Esophagus muscularis mucosa (tissue), 4 donors: ENCODE measurements around the gene OGFR. TPM values are rescaled to one million over a fixed set of nuclear protein-coding genes. Genes with fewer than 3 reads are reported as not detected.
A peak's percentile ranks its signal among the peaks of the same experiment; 100 is the strongest.

Experiments
- DNase-seq: peaks from one replicate; pipeline ENCODE4 v3.0.0-alpha.2; 2017; ENCODE audit errors: extremely low spot score
- H3K27ac ChIP-seq, 4 donors: fragments of 200-600 bp; sonication (generic); replicated peaks in 1 of 4; 1 replicate in 3 of 4; 2 replicates in 1 of 4; pipeline ENCODE4 v1.5.1; 2016 to 2019; ENCODE audit warnings: mild to moderate bottlenecking in 1 of 4
- H3K27me3 ChIP-seq, 4 donors: fragments of 200-600 bp; sonication (generic); one replicate each; pipeline versions ENCODE4 v1.5.1 to v1.6.0; 2016 to 2019
- H3K36me3 ChIP-seq, 4 donors: fragments of 200-600 bp; sonication (generic); one replicate each; pipeline ENCODE4 v1.5.1; 2016 to 2019
- H3K4me1 ChIP-seq, 4 donors: fragments of 200-600 bp; sonication (generic); one replicate each; pipeline ENCODE4 v1.5.1; 2016 to 2019
- H3K4me3 ChIP-seq, 4 donors: fragments of 200-600 bp; sonication (generic); 1 replicate in 2 of 4; 2 replicates in 2 of 4; pipeline ENCODE4 v1.5.1; 2016 to 2019; ENCODE audit warnings: mild to moderate bottlenecking in 4 of 4, moderate library complexity in 1 of 4
- H3K9me3 ChIP-seq, 4 donors: fragments of 200-600 bp; sonication (generic); 1 replicate in 3 of 4; 2 replicates in 1 of 4; pipeline ENCODE4 v1.5.1; 2016 to 2019
- EP300 ChIP-seq: sonication (generic); formaldehyde crosslinking; IDR thresholded peaks from one replicate; pipeline ENCODE4 v1.6.1; 2017; ENCODE audit warnings: antibody characterized with exemption
- POLR2A ChIP-seq: fragments of 450-650 bp; IDR thresholded peaks from one replicate; pipeline ENCODE4 v1.6.1; 2017; ENCODE audit warnings: antibody characterized with exemption, moderate library complexity, mild to moderate bottlenecking, low read depth
- POLR2AphosphoS5 ChIP-seq, 2 donors: sonication (generic); formaldehyde crosslinking; IDR thresholded peaks; one replicate each; pipeline ENCODE4 v1.6.1; 2017; ENCODE audit warnings: antibody characterized with exemption in 2 of 2
- WGBS: methylation state at CpG from one replicate; pipeline ENCODE4 v1.1.5; 2018; 5-methylcytosine and 5-hydroxymethylcytosine counted together
- intact Hi-C: fragments of 100-400 bp; cut with DNase I; formaldehyde crosslinking; loops from one replicate; pipeline ENCODE4 v1.15.1; 2023
- total RNA-seq, 4 donors: library from RNA; depleted of rRNA; stranded (reverse); fragments of >200 nt; gene quantifications; one replicate each; pipeline versions ENCODE4 v1.1.0 to v1.2.1, GENCODE V29; 2016
- TF ChIP-seq, protein P1 (sequence below), 3 experiments: fragments of 200-600 bp in 2 of 3; fragments of 450-650 bp in 1 of 3; sonication (generic) in 2 of 3; IDR thresholded peaks; one replicate each; pipeline ENCODE4 v1.5.1; 2017 to 2019; ENCODE audit warnings: antibody characterized with exemption in 3 of 3, mild to moderate bottlenecking in 2 of 3, moderate library complexity in 1 of 3

The OGFR gene
- total RNA-seq, 4 donors from 2014 or later: 46.1 to 84.5 (median 62.7) TPM

DNA sequence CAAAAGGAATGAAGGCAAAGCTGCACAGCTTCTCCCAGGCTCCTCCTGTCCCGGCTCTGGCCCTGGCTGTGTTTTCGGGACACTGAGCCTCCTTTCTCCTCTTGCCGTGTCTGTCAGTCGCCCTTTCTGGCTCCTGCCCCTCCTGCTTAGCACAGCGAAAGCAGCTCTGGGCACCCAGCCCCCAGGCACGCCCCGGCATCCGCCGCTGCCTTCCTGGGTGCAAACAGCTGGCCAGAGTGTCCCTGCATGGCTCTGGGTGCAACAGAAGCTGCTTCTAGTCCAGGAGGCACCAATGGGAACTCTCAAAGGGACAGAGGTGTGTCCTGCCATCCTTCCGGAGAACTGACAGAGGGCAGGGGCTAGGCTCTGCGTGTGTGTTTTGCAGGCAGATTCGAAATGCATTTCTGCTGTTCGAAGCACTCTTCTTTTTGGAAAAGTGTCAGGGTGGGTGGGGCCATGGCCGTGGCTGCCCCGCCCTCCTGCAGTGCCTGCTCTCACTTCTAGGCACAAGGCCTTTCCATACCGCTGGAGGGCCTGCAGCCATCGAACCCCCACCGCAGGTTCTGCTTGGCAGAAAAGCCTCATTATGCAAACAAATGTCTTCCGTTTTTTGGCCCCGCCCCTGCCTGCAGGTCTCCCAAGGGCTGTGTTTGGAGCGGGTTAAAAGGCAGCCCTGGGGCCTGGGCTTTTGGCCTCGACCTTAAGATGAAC is 27.7 kb downstream of the OGFR start:
- no peak for DNase-seq
- H3K27ac ChIP-seq: peak overlapping the region in 3 of 4 donors; percentile 23 to 70 (median 58)
- peak overlapping the region in 2 of 4 donors; percentile 8 to 22 for H3K4me3 ChIP-seq
- TF ChIP-seq POLR2AphosphoS5 (IDR thresholded peaks at IDR 0.05): no peak
- TF ChIP-seq, protein P1, sequence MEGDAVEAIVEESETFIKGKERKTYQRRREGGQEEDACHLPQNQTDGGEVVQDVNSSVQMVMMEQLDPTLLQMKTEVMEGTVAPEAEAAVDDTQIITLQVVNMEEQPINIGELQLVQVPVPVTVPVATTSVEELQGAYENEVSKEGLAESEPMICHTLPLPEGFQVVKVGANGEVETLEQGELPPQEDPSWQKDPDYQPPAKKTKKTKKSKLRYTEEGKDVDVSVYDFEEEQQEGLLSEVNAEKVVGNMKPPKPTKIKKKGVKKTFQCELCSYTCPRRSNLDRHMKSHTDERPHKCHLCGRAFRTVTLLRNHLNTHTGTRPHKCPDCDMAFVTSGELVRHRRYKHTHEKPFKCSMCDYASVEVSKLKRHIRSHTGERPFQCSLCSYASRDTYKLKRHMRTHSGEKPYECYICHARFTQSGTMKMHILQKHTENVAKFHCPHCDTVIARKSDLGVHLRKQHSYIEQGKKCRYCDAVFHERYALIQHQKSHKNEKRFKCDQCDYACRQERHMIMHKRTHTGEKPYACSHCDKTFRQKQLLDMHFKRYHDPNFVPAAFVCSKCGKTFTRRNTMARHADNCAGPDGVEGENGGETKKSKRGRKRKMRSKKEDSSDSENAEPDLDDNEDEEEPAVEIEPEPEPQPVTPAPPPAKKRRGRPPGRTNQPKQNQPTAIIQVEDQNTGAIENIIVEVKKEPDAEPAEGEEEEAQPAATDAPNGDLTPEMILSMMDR (IDR thresholded peaks at IDR 0.05): no peak
- H3K36me3 ChIP-seq: peaks cover 0 to 4% (median 0%) of the 10 kb centered on the region in 4 donors
- 22% methylated on average over 22 of the region's 22 CpGs for WGBS
- no peaks in the 10 kb centered on the region for H3K9me3 ChIP-seq
- intact Hi-C loops: no loop called here
- H3K4me1 ChIP-seq: peaks cover 12 to 31% (median 20%) of the 10 kb centered on the region in 4 donors
- peaks cover 0 to 25% (median 2%) of the 10 kb centered on the region in 4 donors for H3K27me3 ChIP-seq

DNA sequence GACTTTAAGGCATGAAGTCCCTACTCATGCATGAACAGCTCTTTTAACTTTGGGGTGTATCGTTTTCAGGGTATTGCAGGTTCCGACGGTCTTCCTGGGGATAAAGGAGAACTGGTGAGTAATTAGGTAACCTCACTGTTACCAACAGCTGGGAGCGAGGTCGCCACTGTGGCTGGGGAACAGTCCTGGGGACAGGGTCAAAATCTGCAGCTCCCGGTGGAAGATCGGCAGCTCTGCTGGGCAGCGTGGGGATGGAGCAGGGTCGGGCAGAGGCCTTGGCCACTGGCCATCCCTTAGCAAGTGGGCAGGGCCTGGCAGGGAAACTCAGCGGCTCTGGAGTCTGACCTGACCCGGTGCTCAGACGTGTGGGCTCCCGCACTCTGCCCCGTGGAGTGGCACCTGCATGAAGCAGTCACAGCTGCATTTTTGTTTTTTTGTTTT is 28.3 kb downstream of the OGFR start:
- no peak for TF ChIP-seq POLR2A
- no peak for TF ChIP-seq POLR2AphosphoS5 (IDR thresholded peaks at IDR 0.05)
- no peak for TF ChIP-seq EP300
- TF ChIP-seq, protein P1 (IDR thresholded peaks at IDR 0.05): no peak
- H3K4me1 ChIP-seq: peaks cover 12 to 31% (median 20%) of the 10 kb centered on the region in 4 donors
- peak overlapping the region in 2 of 4 donors; percentile 8 to 22 for H3K4me3 ChIP-seq
- WGBS: 31% methylated on average over 8 of the region's 14 CpGs
- no peak for DNase-seq
- H3K27ac ChIP-seq: peak overlapping the region in 3 of 4 donors; percentile 23 to 70 (median 58)
- no peaks in the 10 kb centered on the region for H3K36me3 ChIP-seq
- intact Hi-C loops: no loop called here
- peaks cover 0 to 31% (median 2%) of the 10 kb centered on the region in 4 donors for H3K27me3 ChIP-seq
- H3K9me3 ChIP-seq: no peaks in the 10 kb centered on the region

DNA sequence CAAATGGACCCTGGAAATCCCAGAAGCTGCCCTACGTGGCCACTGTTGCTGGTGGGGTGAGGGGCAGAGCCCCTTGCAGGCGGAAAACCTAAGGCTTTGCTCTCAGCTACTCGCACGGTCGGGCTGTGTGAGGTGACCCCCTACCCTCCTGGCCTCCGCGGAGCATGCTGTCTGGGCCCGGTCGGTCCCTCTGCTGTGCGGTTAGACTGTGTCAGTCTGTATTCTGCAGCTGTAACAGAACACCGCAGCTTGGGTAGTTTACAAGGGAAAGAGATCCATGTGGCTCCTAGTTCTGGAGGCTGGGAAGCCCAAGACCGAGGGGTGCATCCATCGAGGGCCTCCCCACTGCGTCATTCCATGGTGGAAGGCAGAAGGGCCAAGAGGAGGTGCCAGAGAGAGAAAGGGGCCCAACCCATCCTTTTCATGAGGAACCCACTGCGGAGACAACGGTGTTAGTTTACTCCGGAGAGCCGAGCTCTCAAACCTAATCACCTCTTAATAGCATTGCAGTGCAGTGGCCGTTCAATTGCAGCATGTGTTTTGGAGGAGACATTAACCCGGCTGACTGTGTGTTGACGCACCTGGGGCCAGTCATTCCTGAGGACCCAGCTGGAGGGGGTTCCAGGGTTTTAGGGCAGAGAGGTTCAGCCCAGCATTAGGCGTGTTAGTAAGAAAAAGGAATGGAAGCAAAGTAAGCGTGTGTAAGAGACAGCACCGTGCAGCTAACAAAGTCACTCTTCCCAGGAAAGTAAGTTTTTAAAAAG is 30.5 kb downstream of the OGFR start:
- no peak overlapping the region for H3K27ac ChIP-seq
- peaks cover 0 to 33% (median 2%) of the 10 kb centered on the region in 4 donors for H3K27me3 ChIP-seq
- peaks cover 12 to 31% (median 20%) of the 10 kb centered on the region in 4 donors for H3K4me1 ChIP-seq
- no peaks in the 10 kb centered on the region for H3K36me3 ChIP-seq
- no peak overlapping the region for H3K4me3 ChIP-seq
- no peak for DNase-seq
- WGBS: 87% methylated on average over 14 of the region's 24 CpGs
- no peaks in the 10 kb centered on the region for H3K9me3 ChIP-seq
- TF ChIP-seq, protein P1 (IDR thresholded peaks at IDR 0.05): no peak
- TF ChIP-seq POLR2AphosphoS5 (IDR thresholded peaks at IDR 0.05): no peak
- no peak for TF ChIP-seq POLR2A
- no peak for TF ChIP-seq EP300
- intact Hi-C loops: no loop called here

DNA sequence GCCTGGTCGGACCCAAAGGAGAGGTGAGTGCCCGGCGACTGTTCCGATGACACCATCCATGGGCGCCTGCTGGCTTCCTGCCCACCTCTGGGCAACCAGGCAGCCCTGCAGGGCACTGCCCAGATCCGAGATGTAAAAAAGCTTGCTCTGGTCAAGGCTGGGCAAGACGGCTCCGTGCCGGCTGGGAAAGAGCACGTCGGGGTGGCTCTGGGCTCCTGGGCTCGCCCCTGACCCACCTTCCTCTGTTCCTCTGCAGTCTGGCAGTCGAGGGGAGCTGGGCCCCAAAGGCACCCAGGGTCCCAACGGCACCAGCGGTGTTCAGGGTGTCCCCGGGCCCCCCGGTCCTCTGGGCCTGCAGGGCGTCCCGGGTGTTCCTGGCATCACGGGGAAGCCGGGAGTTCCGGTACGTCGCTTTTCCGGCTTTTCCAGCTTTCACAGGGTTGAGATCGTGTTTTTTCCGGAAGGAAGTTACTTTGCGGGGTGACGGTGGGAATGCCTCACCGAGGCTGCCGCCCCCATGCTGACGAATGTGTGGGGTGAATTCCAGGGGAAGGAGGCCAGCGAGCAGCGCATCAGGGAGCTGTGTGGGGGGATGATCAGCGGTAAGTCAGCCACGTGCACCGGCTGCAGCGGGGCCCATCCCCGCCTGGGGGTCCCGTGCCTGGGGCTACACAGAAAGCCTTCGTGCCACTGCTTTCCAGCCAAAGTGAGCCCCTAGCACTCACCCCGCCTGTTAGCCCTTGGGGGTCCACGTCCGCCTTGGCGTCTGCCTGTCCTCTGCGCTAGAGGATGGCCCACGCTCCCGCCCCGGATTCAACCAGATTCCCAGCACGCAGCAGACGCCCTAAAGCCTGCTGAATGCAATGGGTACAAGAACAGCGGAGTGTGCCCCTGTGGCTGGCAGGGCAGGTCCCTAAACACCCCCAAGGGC is 31.6 kb downstream of the OGFR start:
- no peak for DNase-seq
- WGBS: 82% methylated on average over 31 of the region's 52 CpGs
- Histone ChIP-seq H3K4me3 (no peak overlapping the region), H3K4me1 (peaks cover 12 to 25% (median 19%) of the 10 kb centered on the region in 4 donors), H3K27me3 (peaks cover 0 to 33% (median 2%) of the 10 kb centered on the region in 4 donors), H3K9me3 (no peaks in the 10 kb centered on the region), H3K36me3 (peaks cover 0 to 8% (median 0%) of the 10 kb centered on the region in 4 donors), H3K27ac (no peak overlapping the region)
- intact Hi-C loops: no loop called here
- TF ChIP-seq POLR2AphosphoS5 (IDR thresholded peaks at IDR 0.05): no peak
- TF ChIP-seq, protein P1 (IDR thresholded peaks at IDR 0.05): no peak
- TF ChIP-seq EP300: no peak
- TF ChIP-seq POLR2A: no peak
